Measurements from ENCODE around the gene NEGR1.

Gene NEGR1

DNA sequence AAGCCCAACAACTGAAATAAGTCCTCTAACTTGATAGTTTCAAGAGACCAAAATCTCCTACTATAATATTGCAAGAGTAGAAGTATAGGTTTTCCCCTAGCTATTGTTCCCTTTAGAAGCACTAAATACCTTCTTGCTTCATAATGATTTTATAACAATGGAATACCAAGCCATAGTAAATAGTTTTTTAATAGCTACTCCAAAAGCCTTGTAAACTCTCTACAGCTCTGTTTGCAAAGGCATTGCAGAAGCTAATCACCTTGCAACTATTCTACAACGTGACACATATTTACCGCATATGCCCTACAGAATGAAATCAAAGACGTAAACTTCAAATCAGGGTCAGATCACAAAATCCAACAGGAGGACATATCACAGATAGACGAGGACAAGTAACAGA lies 750.0 kb downstream of the NEGR1 start:
- DNase-seq: no peak

- no peak for DNase-seq
These were observed 755.5 kb downstream of the NEGR1 start for GRCh38 chr1:71526824-71527223.

- DNase-seq: no peak
These were observed 759.6 kb downstream of the NEGR1 start for GRCh38 chr1:71522721-71523120.

GRCh38 chr1:71521655-71522264 lies 760.6 kb downstream of the NEGR1 start:
- DNase-seq: no peak

GRCh38 chr1:71511505-71511904 lies 770.8 kb downstream of the NEGR1 start:
- no peak for DNase-seq

DNA sequence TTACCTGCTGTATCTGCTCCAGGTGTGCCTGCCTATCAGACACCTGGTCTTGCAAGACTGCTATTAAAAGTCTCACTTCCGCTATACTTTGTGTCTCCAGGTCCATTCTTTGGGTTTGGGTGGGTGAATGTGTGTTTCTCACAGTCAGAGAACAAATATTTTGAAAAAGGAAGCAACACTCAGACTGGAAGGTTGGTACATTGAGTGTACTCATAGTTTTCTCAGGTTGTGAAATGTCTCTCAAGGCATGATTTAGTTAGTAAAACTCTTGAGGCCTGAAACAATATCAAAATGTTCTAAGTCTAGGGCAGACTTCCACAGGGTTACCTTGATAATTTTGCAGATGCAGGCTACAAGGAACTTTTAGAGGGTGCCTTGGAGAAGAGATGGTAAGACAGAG lies 771.6 kb downstream of the NEGR1 start:
- DNase-seq: no peak

- no peak for DNase-seq
These were observed 773.2 kb downstream of the NEGR1 start for GRCh38 chr1:71509051-71509595.

DNA sequence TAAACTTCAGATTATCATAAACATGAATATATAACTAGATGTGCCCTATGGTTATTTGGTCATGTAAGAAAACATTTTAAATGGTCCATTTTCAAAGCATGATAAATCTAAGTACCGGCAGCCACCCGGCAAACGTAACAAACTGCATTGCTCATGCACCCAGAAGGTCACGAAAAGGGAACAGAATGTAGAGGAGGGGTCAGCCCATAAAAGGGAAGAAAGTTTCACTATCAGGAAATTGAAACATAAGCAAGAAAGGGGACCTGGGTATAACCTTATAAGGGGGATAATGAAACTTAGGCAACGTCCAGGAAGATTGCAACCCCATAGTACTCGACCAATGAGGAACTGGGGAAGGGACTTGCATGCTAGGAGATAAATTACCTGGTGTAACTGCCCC lies 780.3 kb downstream of the NEGR1 start:
- no peak for DNase-seq

- no peak for DNase-seq
These were observed 783.8 kb downstream of the NEGR1 start for GRCh38 chr1:71498542-71498941.

DNA sequence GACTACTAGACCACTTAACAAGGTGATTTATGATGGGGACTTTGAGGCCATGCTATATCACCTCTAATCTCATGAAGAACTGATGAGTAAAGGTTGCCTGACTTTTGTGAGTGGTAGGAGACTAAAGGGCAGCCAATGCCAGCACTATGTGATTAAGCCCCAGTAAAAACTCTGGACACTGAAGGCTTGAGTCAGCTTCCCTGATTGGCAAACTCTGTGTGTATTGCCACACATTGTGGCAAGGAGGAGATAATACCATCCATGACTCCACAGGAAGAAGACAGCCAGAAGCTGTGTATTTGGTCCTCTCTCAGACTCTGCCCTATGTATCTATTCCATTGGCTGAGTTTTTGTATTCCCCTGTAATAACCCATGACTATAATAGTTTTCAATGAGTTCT lies 788.2 kb downstream of the NEGR1 start:
- DNase-seq: no peak

DNA sequence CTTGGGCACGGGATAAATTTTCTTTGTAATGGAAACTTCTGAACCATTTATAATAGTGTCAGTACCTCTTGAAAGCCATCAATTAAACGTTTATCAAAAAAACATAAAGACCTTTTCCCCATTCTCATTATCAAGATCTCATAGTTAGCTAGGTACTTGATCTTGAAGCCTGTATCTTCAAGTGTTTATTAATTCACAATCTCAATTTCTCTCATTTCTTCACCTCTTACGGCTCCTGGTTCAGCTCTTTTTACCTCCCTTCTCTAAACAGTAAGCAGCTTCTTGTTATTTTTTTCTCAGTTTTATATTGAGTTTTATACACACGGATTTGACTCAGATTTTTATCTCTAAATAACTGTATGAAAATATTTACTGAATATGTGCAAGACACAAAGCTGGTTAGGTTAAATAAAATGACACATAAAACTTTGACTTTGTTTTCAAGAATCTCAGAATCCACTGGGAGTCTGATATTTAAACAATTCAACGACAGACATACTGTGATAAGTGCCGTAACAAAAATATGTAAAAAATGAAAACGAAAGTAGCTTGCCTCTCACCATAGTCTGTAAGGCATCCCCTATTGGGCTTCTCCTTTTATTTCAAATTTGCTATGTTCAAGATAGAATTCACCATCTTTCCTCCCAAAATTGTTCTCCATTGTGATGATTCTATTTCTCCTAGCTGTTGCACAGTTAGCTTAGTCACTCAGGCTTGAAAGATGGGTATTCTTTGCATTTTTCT lies 789.9 kb downstream of the NEGR1 start:
- no peak for DNase-seq

GRCh38 chr1:71490432-71490831 lies 791.9 kb downstream of the NEGR1 start:
- no peak for DNase-seq

DNA sequence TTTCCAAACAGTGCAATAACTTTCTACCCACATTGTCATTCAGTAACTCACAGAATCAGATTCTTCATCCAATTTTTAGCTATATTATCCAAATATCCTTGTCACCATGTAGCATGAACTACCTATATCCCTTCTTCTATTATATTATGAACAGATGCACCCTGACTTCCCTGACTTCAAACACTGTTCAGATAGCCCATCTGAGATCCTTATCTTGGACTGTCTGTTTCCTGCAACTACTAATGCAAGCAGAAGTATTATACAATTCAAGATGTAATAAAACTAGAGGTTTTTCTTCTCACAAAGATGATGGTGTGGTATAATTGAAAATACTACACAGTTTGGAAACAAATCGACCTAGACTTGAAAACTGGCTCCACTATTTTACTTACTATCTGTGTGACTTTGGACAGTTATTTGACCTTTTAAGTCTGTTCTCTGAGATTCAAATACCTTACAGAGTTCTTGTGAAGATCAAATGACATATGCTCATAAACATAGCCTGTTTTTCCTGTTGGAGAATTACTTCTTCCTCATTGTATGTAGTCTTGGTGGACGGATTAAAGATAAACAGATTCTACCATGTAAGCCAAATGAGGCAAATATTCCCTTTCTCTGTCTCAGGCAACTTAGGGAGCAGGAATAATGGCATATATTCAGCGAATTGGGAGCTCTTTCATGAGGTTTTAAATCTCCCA lies 793.6 kb downstream of the NEGR1 start:
- no peak for DNase-seq

GRCh38 chr1:71473331-71473730 lies 809.0 kb downstream of the NEGR1 start:
- no peak for DNase-seq

DNA sequence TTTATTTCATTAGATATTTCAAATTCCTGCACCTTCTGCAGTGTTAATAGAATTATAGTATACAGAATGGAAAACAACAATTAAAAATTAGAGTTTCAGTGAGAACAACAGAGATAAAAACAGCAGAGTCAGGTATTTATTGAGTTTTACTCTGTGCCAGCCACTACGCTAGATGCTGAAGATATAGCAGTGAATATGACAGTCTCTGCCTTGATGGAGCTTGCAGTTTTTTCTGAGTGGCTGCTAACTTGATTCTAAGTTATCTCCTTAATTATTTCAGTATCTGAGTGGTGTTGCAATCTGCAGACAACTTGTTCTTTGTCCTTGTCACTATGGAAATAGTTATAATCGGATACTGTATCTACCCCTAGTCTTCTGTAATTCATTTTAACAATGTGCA lies 817.2 kb downstream of the NEGR1 start:
- DNase-seq: no peak

GRCh38 chr1:71464016-71464415 lies 818.3 kb downstream of the NEGR1 start:
- no peak for DNase-seq

DNA sequence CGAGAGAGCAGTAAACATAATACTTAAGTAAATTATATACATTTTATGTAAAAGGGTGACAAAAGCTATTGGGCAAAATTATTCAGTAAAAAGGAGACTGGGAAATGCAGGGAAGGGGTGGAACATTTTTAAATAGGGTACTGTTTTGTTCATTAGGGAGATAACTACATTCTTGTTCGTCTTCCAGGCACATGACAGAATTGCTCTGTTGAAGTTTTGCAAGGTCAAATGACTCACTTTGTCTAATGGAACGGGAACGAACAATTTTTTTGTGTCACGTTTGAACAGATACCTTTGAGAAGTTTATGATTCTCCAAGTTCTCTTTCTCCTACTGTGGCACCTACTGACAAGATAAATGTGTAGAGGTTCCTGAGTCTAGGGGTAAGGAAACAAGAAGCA lies 819.2 kb downstream of the NEGR1 start:
- DNase-seq: no peak

DNA sequence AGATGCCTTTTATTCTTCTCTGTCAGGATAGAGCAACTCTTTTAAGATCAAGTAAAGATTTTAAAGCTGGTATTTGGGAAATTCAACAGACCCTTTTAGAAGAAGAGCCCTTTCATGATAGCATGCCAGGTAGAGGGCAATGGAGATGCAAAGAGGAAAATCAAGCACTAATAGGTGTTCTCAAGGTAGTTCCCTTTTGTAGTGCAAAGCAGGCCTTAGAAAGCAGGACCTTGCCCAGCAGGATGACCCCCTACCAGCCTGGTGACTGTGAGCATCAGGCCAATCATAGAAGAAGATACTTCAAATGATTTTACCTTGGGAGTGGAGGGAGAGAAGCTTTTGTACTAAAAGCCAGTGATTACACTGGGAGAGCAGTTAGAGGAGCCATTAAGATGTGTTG lies 820.1 kb downstream of the NEGR1 start:
- DNase-seq: no peak

- DNase-seq: no peak
These were observed 820.9 kb downstream of the NEGR1 start for GRCh38 chr1:71461416-71461815.

DNA sequence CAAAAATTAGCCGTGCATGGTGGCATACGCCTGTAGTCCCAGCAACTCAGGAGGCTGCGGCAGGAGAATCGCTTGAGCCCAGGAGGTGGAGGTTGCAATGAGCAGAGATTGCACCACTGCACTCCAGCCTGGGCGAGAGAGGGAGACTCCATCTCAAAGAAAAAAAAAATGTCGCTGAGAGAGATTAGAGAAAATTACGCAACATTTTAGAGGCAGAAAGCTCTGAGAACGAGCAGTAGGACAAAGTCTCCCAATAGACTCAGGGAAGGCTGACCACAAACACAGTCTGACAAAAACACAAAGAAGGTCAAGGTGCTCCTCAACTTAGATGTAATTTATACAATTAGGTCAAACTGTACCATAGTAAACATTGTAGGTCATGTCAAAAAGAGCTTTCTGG lies 833.9 kb downstream of the NEGR1 start:
- no peak for DNase-seq

- DNase-seq: no peak
These were observed 843.7 kb downstream of the NEGR1 start for GRCh38 chr1:71438626-71439025.

DNA sequence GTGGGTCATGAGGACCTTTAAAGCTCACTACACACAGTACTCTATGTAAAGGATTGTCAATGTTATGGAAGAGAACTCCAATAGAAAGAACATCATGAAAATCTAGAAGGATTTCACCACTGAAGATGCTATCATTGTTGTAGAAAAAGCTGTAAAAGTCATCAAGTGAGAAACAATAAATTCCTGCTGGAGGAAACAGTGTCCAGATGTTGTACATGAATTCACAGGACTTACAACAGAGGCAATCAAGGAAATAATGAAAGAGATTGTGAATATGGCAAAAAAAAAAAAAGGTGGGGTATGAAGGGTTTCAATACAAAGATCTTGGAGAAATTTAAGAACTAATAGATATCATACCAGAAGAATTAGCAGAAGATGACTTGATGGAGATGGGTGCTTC lies 846.4 kb downstream of the NEGR1 start:
- no peak for DNase-seq

GRCh38 chr1:71434240-71434639 lies 848.1 kb downstream of the NEGR1 start:
- no peak for DNase-seq

GRCh38 chr1:71428029-71428428 lies 854.3 kb downstream of the NEGR1 start:
- no peak for DNase-seq
